Stomach (tissue), 9 donors: ENCODE data around the gene GLG1. TPM values are rescaled to one million over a fixed set of nuclear protein-coding genes. Genes with fewer than 3 reads are reported as not detected.

Source experiments
- DNase-seq, 2 donors: peaks; one replicate each; pipeline versions ENCODE4 v3.0.0 to v3.0.0-alpha.2; 2013 to 2019
- H3K27ac ChIP-seq, 5 donors: fragments of 200-600 bp in 4 of 5; sonication (generic) in 4 of 5; one replicate each; pipeline ENCODE4 v1.5.1; 2013 to 2019; ENCODE audit warnings: mild to moderate bottlenecking in 1 of 5, moderate library complexity in 1 of 5
- H3K27me3 ChIP-seq, 3 donors: fragments of 200-600 bp; sonication (generic); one replicate each; pipeline ENCODE4 v1.5.1; 2017 to 2019; ENCODE audit warnings: mixed run types in 1 of 3
- H3K36me3 ChIP-seq, 4 donors: fragments of 200-600 bp; sonication (generic); 1 replicate in 3 of 4; 2 replicates in 1 of 4; pipeline ENCODE4 v1.5.1; 2016 to 2019
- H3K4me1 ChIP-seq, 4 donors: fragments of 200-600 bp; sonication (generic); one replicate each; pipeline ENCODE4 v1.5.1; 2016 to 2019
- H3K4me3 ChIP-seq, 4 donors: fragments of 200-600 bp; sonication (generic) in 3 of 4; one replicate each; pipeline ENCODE4 v1.5.1; 2016 to 2019; ENCODE audit warnings: mild to moderate bottlenecking in 1 of 4
- H3K9me3 ChIP-seq, 4 donors: fragments of 200-600 bp; sonication (generic); one replicate each; pipeline ENCODE4 v1.5.1; 2016 to 2019
- EP300 ChIP-seq: sonication (generic); formaldehyde crosslinking; IDR thresholded peaks from one replicate; pipeline ENCODE4 v1.6.1; 2017; ENCODE audit warnings: antibody characterized with exemption
- POLR2A ChIP-seq, 4 donors: fragments of 450-650 bp; IDR thresholded peaks; one replicate each; pipeline ENCODE4 v1.6.1; 2016; ENCODE audit warnings: antibody characterized with exemption in 4 of 4, control low read depth in 2 of 4, mild to moderate bottlenecking in 1 of 4, moderate library complexity in 1 of 4
- POLR2AphosphoS5 ChIP-seq, 3 donors: sonication (generic); formaldehyde crosslinking; IDR thresholded peaks; one replicate each; pipeline ENCODE4 v1.6.1; 2016; ENCODE audit warnings: antibody characterized with exemption in 3 of 3
- WGBS, 5 donors: extraction: QIAGEN DNeasy Blood & Tissue Kit in 3 of 5; methylation state at CpG; one replicate each; pipeline versions ENCODE4 v1.1.5 to v1.1.7; 2013 to 2018; 5-methylcytosine and 5-hydroxymethylcytosine counted together
- intact Hi-C: fragments of 100-400 bp; cut with DNase I; formaldehyde crosslinking; loops from one replicate; pipeline ENCODE4 v1.15.1; 2023; ENCODE audit warnings: low total_unique reads
- polyA plus RNA-seq, 3 donors: library from polyadenylated mRNA; stranded (reverse); fragments of 200-250 nt; gene quantifications; one replicate each; pipeline ENCODE4 v1.2.3, GENCODE V29; 2013
- total RNA-seq, 5 donors: library from RNA; depleted of rRNA; stranded (reverse); fragments of >200 nt; gene quantifications; one replicate each; pipeline versions ENCODE4 v1.1.0 to v1.2.3, GENCODE V29; 2014 to 2016
- TF ChIP-seq, protein P1 (sequence below), 7 experiments: fragments of 450-650 bp in 4 of 7; fragments of 200-600 bp in 3 of 7; sonication (generic) in 3 of 7; IDR thresholded peaks; one replicate each; pipeline ENCODE4 v1.5.1; 2016 to 2019; ENCODE audit warnings: antibody characterized with exemption in 7 of 7, control low read depth in 2 of 7, mild to moderate bottlenecking in 1 of 7
- donor health status: healthy with polysubstance abuse.
- donor health status: Bipolar disorder and iron deficiency.
- donor health status: healthy.

The GLG1 gene
- total and polyA plus RNA-seq, 8 donors = 7.6 to 151 (median 46.3) TPM

DNA sequence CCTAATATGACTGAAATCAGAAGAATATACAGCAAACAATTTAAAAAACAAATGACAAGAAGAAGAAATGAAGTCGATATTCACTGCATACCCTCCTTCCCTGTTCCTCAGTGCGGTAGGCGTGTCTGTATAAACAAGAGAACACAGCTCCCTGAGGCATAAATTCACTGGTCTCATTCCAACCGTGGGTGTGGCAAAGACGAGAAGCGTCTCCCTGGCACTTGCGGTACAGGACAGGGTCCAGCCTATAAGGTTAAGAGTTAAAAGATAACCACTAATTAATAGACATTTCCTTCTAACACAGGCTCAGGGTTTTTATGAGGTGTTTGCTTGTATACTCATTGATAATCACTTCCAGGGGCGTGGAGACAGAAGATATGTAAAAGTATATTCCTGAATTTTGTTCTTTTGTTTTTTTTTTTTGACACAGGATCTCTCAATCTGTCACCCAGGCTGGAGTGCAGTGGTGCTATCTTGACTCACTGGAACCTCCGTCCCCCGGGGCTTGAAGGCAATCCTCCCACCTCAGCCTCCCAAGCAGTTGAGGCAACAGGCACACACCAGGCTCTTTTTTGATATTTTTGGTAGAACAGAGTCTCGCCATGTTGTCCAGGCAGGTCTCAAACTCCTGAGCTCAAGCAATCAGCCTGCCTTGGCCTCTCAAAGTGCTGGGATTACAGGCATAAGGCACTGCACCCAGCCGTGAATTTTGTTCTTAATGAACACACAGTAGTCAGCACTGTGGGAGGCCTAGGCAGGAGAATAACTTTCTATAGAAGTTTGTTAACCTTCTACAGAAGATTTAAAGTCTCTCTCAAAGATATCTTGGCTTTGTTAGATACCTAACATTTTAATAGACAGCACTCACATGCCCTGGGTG is 126.5 kb downstream of the GLG1 start:
- H3K4me3 ChIP-seq = no peak overlapping the region
- TF ChIP-seq EP300 (no peak), POLR2A (IDR thresholded peaks at IDR 0.05) (no peak), POLR2AphosphoS5 (IDR thresholded peaks at IDR 0.05) (no peak)
- TF ChIP-seq, protein P1, sequence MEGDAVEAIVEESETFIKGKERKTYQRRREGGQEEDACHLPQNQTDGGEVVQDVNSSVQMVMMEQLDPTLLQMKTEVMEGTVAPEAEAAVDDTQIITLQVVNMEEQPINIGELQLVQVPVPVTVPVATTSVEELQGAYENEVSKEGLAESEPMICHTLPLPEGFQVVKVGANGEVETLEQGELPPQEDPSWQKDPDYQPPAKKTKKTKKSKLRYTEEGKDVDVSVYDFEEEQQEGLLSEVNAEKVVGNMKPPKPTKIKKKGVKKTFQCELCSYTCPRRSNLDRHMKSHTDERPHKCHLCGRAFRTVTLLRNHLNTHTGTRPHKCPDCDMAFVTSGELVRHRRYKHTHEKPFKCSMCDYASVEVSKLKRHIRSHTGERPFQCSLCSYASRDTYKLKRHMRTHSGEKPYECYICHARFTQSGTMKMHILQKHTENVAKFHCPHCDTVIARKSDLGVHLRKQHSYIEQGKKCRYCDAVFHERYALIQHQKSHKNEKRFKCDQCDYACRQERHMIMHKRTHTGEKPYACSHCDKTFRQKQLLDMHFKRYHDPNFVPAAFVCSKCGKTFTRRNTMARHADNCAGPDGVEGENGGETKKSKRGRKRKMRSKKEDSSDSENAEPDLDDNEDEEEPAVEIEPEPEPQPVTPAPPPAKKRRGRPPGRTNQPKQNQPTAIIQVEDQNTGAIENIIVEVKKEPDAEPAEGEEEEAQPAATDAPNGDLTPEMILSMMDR (IDR thresholded peaks at IDR 0.05) = no peak
- H3K9me3 ChIP-seq = no peaks in the 10 kb centered on the region
- H3K27me3 ChIP-seq = no peaks in the 10 kb centered on the region
- 31 to 43% (median 33%) methylated on average over 12 of the region's 12 CpGs for WGBS, 5 donors
- H3K27ac ChIP-seq = peak overlapping the region; percentile 28 to 65 (median 50)
- DNase-seq = peak; percentile 49 to 82
- intact Hi-C loops = no loop called here
- peaks cover 17 to 71% (median 71%) of the 10 kb centered on the region in 4 donors for H3K36me3 ChIP-seq
- peaks cover 14 to 24% (median 16%) of the 10 kb centered on the region in 4 donors for H3K4me1 ChIP-seq

DNA sequence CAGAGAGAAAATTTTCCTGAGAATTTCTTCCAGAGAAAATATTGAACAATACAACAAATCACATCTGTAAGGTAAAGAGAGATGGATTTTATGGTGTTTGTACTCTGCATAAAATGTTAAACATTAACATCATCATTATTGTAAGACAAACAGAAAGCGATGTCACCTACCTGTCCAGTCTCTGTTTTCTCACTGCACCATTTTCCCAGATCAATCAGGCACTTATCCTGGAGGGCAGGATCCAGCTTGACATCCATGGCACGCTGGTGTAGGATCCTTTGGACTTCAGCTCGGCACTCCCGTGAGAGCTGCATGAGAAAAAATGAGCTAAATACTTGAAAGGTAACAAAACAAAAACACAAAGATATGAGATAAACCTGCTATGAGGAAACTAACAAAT is 129.7 kb downstream of the GLG1 start:
- no peak for TF ChIP-seq EP300
- no peak for TF ChIP-seq POLR2AphosphoS5 (IDR thresholded peaks at IDR 0.05)
- TF ChIP-seq POLR2A (IDR thresholded peaks at IDR 0.05) = no peak
- Histone ChIP-seq H3K27me3 (no peaks in the 10 kb centered on the region), H3K9me3 (no peaks in the 10 kb centered on the region), H3K4me3 (no peak overlapping the region), H3K27ac (no peak overlapping the region), H3K4me1 (peaks cover 15 to 24% (median 18%) of the 10 kb centered on the region in 4 donors), H3K36me3 (peaks cover 20 to 77% (median 74%) of the 10 kb centered on the region in 4 donors)
- WGBS, 5 donors = 68 to 92% (median 71%) methylated on average over 4 of the region's 4 CpGs
- DNase-seq = peak in 1 of 2 donors; percentile 32
- intact Hi-C loops = no loop called here

DNA sequence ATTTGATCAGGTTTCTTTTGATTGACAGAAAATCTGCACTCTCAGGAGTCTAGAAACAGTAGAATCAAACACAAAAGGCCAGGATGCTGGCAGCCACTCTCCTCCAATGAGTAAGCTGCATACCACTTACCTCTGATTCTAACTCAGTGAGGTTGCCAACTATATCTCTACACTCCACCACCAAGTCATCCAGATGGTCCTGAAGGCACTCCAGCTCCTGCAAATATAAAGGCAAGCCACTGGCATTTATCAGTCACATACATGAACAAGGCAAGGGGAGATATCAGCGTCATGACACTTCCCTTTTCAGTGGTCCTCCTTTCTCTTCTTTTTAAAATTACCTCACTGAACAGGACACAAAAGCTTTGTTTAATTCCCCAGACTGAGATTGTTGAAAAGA is 132.5 kb downstream of the GLG1 start:
- no peaks in the 10 kb centered on the region for H3K27me3 ChIP-seq
- DNase-seq = no peak
- intact Hi-C loops = no loop called here
- WGBS, 5 donors = 88 to 97% (median 91%) methylated on average over 1 of the region's 1 CpG
- H3K36me3 ChIP-seq = peaks cover 33 to 94% (median 92%) of the 10 kb centered on the region in 4 donors
- H3K27ac ChIP-seq = no peak overlapping the region
- H3K4me3 ChIP-seq = no peak overlapping the region
- peaks cover 0 to 11% (median 3%) of the 10 kb centered on the region in 4 donors for H3K4me1 ChIP-seq
- TF ChIP-seq, protein P1 (IDR thresholded peaks at IDR 0.05) = no peak
- TF ChIP-seq POLR2A (IDR thresholded peaks at IDR 0.05) (no peak), EP300 (no peak), POLR2AphosphoS5 (IDR thresholded peaks at IDR 0.05) (no peak)
- no peaks in the 10 kb centered on the region for H3K9me3 ChIP-seq

DNA sequence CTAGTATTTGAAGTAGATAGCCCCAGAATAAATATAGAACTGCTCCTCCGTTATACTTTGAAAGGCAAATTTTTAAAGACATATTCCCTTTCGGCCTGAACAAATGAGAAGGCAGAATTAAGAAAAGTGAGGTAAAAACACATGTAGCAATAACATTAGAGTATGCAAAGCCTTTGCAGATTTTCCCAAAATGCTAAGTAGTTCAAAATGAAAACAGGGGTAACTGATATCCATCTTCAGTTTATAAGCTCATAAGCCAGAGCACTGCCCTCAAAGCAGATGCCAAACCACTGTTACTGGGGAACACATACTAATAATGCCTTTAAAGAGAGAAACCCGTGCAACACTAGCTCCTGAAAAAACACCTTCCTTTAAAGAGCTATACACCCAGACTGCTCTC is 134.4 kb downstream of the GLG1 start:
- Histone ChIP-seq H3K27ac (no peak overlapping the region), H3K36me3 (peaks cover 51 to 100% (median 99%) of the 10 kb centered on the region in 4 donors), H3K4me1 (peaks cover 0 to 8% (median 2%) of the 10 kb centered on the region in 4 donors), H3K27me3 (no peaks in the 10 kb centered on the region), H3K4me3 (no peak overlapping the region), H3K9me3 (no peaks in the 10 kb centered on the region)
- TF ChIP-seq POLR2AphosphoS5 (IDR thresholded peaks at IDR 0.05) = no peak
- TF ChIP-seq, protein P1 (IDR thresholded peaks at IDR 0.05) = no peak
- no peak for TF ChIP-seq POLR2A (IDR thresholded peaks at IDR 0.05)
- DNase-seq = no peak
- 41 to 64% (median 51%) methylated on average over 3 of the region's 3 CpGs for whole genome bisulfite sequencing, 5 donors
- intact Hi-C loops = no loop called here

DNA sequence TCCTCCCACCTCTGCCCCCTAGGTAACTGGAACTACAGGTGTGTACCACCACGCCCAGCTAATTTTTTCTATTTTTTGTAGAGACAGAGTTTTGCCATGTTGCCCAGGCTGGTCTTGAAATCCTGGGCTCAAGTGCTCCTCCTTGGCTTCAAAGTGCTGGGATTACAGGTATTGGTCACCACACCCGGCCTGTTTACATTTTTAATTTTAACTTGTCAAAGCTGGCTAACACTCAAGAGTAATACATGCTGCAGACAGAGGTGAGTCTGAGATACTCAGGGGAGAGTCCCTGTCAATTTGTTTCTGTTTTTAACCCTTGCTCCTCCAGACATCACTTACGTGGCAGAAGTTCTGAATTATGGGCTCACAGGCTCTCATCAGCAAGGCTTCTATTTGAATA is 134.9 kb downstream of the GLG1 start:
- Histone ChIP-seq H3K27me3 (no peaks in the 10 kb centered on the region), H3K27ac (no peak overlapping the region), H3K4me1 (peaks cover 0 to 8% (median 2%) of the 10 kb centered on the region in 4 donors), H3K36me3 (peaks cover 52 to 100% (median 99%) of the 10 kb centered on the region in 4 donors), H3K9me3 (no peaks in the 10 kb centered on the region), H3K4me3 (no peak overlapping the region)
- intact Hi-C loops = no loop called here
- TF ChIP-seq POLR2A (IDR thresholded peaks at IDR 0.05) (no peak), POLR2AphosphoS5 (IDR thresholded peaks at IDR 0.05) (no peak), EP300 (no peak)
- TF ChIP-seq, protein P1 (IDR thresholded peaks at IDR 0.05) = no peak
- DNase-seq = no peak
- 53 to 71% (median 59%) methylated on average over 3 of the region's 3 CpGs for WGBS, 5 donors
